Keratinocyte (primary cell): Measurements from ENCODE around the gene MIEN1.

Experiments
- CTCF ChIP-seq, 3 experiments: IDR thresholded peaks in 1 of 3; conservative IDR thresholded peaks in 1 of 3; optimal IDR thresholded peaks in 1 of 3; 2 replicates in 2 of 3; 3 replicates in 1 of 3; pipeline versions ENCODE3 to v1.5.1; 2011; ENCODE audit warnings: low read length in 3 of 3, mild to moderate bottlenecking in 3 of 3, moderate library complexity in 2 of 3, control low read depth in 1 of 3, inconsistent platforms in 1 of 3; ENCODE audit not compliant: insufficient read depth in 2 of 3; ENCODE audit errors: extremely low read depth in 1 of 3
- EZH2 ChIP-seq: IDR thresholded peaks from one replicate; pipeline ENCODE4 v1.6.1; 2012; ENCODE audit warnings: inconsistent platforms, mild to moderate bottlenecking, low read length, moderate library complexity

GRCh38 chr17:39716879-39717536 lies 13.3 kb downstream of the MIEN1 start:
- TF ChIP-seq CTCF (optimal IDR thresholded peaks at IDR 0.05 in 1 of 3, IDR thresholded peaks at IDR 0.05 in 1 of 3, conservative IDR thresholded peaks at IDR 0.05 in 1 of 3; ENCODE audit: extremely low read depth in 1 of 3, insufficient read depth in 2 of 3, low read length in 3 of 3) (no peak), EZH2 (no peak)
